Osteoblast (primary cell): Measurements from ENCODE around the gene ATG14. TPM values are rescaled to one million over a fixed set of nuclear protein-coding genes. Genes with fewer than 3 reads are reported as not detected.
A peak's percentile ranks its signal among the peaks of the same experiment; 100 is the strongest.

ENCODE experiments used
- DNase-seq: peaks from one replicate; pipeline ENCODE4 v3.0.0; 2011; ENCODE audit warnings: low spot score, mixed read lengths; ENCODE audit not compliant: insufficient read length; ENCODE audit errors: missing footprints
- H2AFZ ChIP-seq: 2 replicates; pipeline ENCODE4 v1.6.0; 2011; ENCODE audit warnings: mild to moderate bottlenecking, low read length
- H3K27ac ChIP-seq: 2 replicates; pipeline ENCODE4 v1.5.1; 2011; ENCODE audit warnings: mild to moderate bottlenecking, low read depth, low read length, moderate library complexity
- H3K27me3 ChIP-seq: 2 replicates; pipeline ENCODE4 v1.6.0; 2012; ENCODE audit warnings: mild to moderate bottlenecking, control low read depth, inconsistent platforms, low read length, moderate library complexity; ENCODE audit not compliant: insufficient read depth
- H3K36me3 ChIP-seq: 2 replicates; pipeline ENCODE4 v1.5.1; 2011; ENCODE audit warnings: mild to moderate bottlenecking, low read length, control low read depth, moderate library complexity; ENCODE audit not compliant: insufficient read depth
- H3K4me1 ChIP-seq: 2 replicates; pipeline ENCODE4 v1.5.1; 2011; ENCODE audit warnings: mild to moderate bottlenecking, low read length, control low read depth, moderate library complexity; ENCODE audit not compliant: insufficient read depth
- H3K4me2 ChIP-seq: 2 replicates; pipeline ENCODE4 v1.6.0; 2011; ENCODE audit warnings: mild to moderate bottlenecking, low read length; ENCODE audit not compliant: insufficient read depth
- H3K4me3 ChIP-seq: fragments of 200-600 bp; sonication (generic); 3 replicates; pipeline ENCODE4 v1.5.1; 2012; ENCODE audit warnings: mild to moderate bottlenecking, low read length, inconsistent platforms; ENCODE audit not compliant: insufficient read depth
- H3K79me2 ChIP-seq: 2 replicates; pipeline ENCODE4 v1.6.0; 2012; ENCODE audit warnings: mild to moderate bottlenecking, low read length, control low read depth, inconsistent platforms; ENCODE audit not compliant: insufficient read depth
- H3K9me3 ChIP-seq: 2 replicates; pipeline ENCODE4 v1.5.1; 2011; ENCODE audit warnings: low read depth, low read length, control low read depth
- H4K20me1 ChIP-seq: 2 replicates; pipeline ENCODE4 v1.6.0; 2012; ENCODE audit warnings: mild to moderate bottlenecking, low read length, control low read depth; ENCODE audit not compliant: insufficient read depth
- CTCF ChIP-seq: IDR thresholded peaks from 2 replicates; pipeline ENCODE4 v1.5.1; 2011; ENCODE audit warnings: mild to moderate bottlenecking, low read depth, low read length, moderate library complexity; ENCODE audit errors: extremely low read depth
- total RNA-seq: library from RNA; depleted of rRNA; stranded (reverse); fragments of >200 nt; gene quantifications from 2 replicates; pipeline ENCODE4 v1.2.3, GENCODE V29; 2012

Gene ATG14
- total RNA-seq, 1 donor, result 21.7 TPM

- Histone ChIP-seq H3K79me2 (no peaks in the 10 kb centered on the region), H3K27ac (no peak overlapping the region), H3K9me3 (no peaks in the 10 kb centered on the region), H3K4me2 (no peak overlapping the region), H2AFZ (no peak overlapping the region), H3K27me3 (peaks cover 23% of the 10 kb centered on the region), H3K4me1 (no peaks in the 10 kb centered on the region), H3K36me3 (no peaks in the 10 kb centered on the region), H4K20me1 (no peaks in the 10 kb centered on the region), H3K4me3 (no peak overlapping the region)
- no peak for DNase-seq
- no peak for TF ChIP-seq CTCF
Measured at GRCh38 chr14:55418411-55418810, 6.8 kb upstream of the ATG14 start.

GRCh38 chr14:55417955-55418354, 6.3 kb upstream of the ATG14 start:
- Histone ChIP-seq H3K36me3 (no peaks in the 10 kb centered on the region), H2AFZ (no peak overlapping the region), H3K79me2 (no peaks in the 10 kb centered on the region), H3K27ac (no peak overlapping the region), H3K27me3 (peaks cover 24% of the 10 kb centered on the region), H4K20me1 (no peaks in the 10 kb centered on the region), H3K4me2 (no peak overlapping the region), H3K4me3 (no peak overlapping the region), H3K9me3 (no peaks in the 10 kb centered on the region), H3K4me1 (no peaks in the 10 kb centered on the region)
- no peak for DNase-seq
- no peak for TF ChIP-seq CTCF

- no peak overlapping the region for H2AFZ ChIP-seq
- peaks cover 3% of the 10 kb centered on the region for H3K79me2 ChIP-seq
- no peaks in the 10 kb centered on the region for H4K20me1 ChIP-seq
- H3K4me3 ChIP-seq, result no peak overlapping the region
- TF ChIP-seq CTCF, result peak; percentile 63
- H3K4me2 ChIP-seq, result no peak overlapping the region
- peaks cover 24% of the 10 kb centered on the region for H3K27me3 ChIP-seq
- H3K27ac ChIP-seq, result no peak overlapping the region
- DNase-seq, result no peak
- no peaks in the 10 kb centered on the region for H3K9me3 ChIP-seq
- H3K4me1 ChIP-seq, result peaks cover 8% of the 10 kb centered on the region
- no peaks in the 10 kb centered on the region for H3K36me3 ChIP-seq
Measured at GRCh38 chr14:55416866-55417265, 5.2 kb upstream of the ATG14 start.

- no peak for TF ChIP-seq CTCF
- no peak overlapping the region for H3K4me2 ChIP-seq
- no peaks in the 10 kb centered on the region for H3K36me3 ChIP-seq
- peaks cover 25% of the 10 kb centered on the region for H3K79me2 ChIP-seq
- H3K4me3 ChIP-seq, result no peak overlapping the region
- H2AFZ ChIP-seq, result no peak overlapping the region
- DNase-seq, result no peak
- peaks cover 21% of the 10 kb centered on the region for H3K4me1 ChIP-seq
- H3K9me3 ChIP-seq, result no peaks in the 10 kb centered on the region
- H3K27ac ChIP-seq, result no peak overlapping the region
- H3K27me3 ChIP-seq, result peaks cover 21% of the 10 kb centered on the region
- H4K20me1 ChIP-seq, result no peaks in the 10 kb centered on the region
Measured at GRCh38 chr14:55414551-55414950, 2.9 kb upstream of the ATG14 start.
